Measurements from ENCODE around the gene ITGA1. TPM values are rescaled to one million over a fixed set of nuclear protein-coding genes. Genes with fewer than 3 reads are reported as not detected.

Gene ITGA1
- total and polyA plus RNA-seq, 2 of the 13 experiments (the other 11 are each of a cell fraction or from before 2014, with no cell fraction given): 23.1 to 28.6 TPM

- BruUV-seq (replicated peaks): no TSS peak
- Histone ChIP-seq H3K27ac (ENCODE audit: extremely low read length, insufficient read depth, low read length) (peak overlapping the region; percentile 29), H2AFZ (ENCODE audit: low read length) (no peak overlapping the region), H4K20me1 (ENCODE audit: insufficient read depth, low read length) (peaks cover 5% of the 10 kb centered on the region; the same call in 1 of the 2 replicates), H3K9me3 (ENCODE audit: low read length) (no peaks in the 10 kb centered on the region), H3K36me3 (replicated peaks in 1 of 2; ENCODE audit: control insufficient read depth in 1 of 2, insufficient read depth in 2 of 2, low read length in 2 of 2) (peaks cover 0 to 32% of the 10 kb centered on the region in 2 experiments; a peak in 3 of 5 replicates), H3K4me1 (ENCODE audit: insufficient read depth, low read length) (peaks cover 84% of the 10 kb centered on the region), H3K27me3 (ENCODE audit: control insufficient read depth in 1 of 2, insufficient read depth in 2 of 2, low read length in 2 of 2) (no peaks in the 10 kb centered on the region; a peak in 1 of 5 replicates), H3K4me3 (replicated peaks in 1 of 3; ENCODE audit: insufficient read depth in 1 of 3, low read depth in 2 of 3, low read length in 3 of 3) (peak overlapping the region in 2 of 3 experiments; percentile 17 to 25; a peak in 4 of 6 replicates), H3K4me2 (ENCODE audit: low read depth, low read length) (peak overlapping the region; percentile 80), H3K9ac (ENCODE audit: insufficient read depth, low read depth, low read length) (peak overlapping the region; percentile 25), H3K79me2 (ENCODE audit: insufficient read depth, low read length) (peaks cover 97% of the 10 kb centered on the region)
- intact Hi-C loops (cut with micrococcal nuclease; ENCODE audit: unreplicated experiment) (no loop called here), in situ Hi-C loops (cut with HindIII; ENCODE audit: extremely low pct_ligation_motif_present, low pct_unique_long_range_greater_than_20kb) (no loop called here)
- ChIA-PET CTCF (ENCODE audit: low intra/inter-chr PET ratio, low total read pairs) (no interaction called here), POLR2A (no interaction called here)
- FAIRE-seq (no peak), ATAC-seq (no peak), DNase-seq (ENCODE audit: low spot score) (no peak)
- WGBS (ENCODE audit: low lambda C conversion rate): 100% methylated on average over 1 of the region's 1 CpG
- TF ChIP-seq SALL1 (CRISPR knock-in tag; IDR thresholded peaks at IDR 0.05): no peak
- no peak for TF ChIP-seq AHR (CRISPR knock-in tag; IDR thresholded peaks at IDR 0.05)
- no peak for TF ChIP-seq KDM1A (CRISPR knock-in tag; IDR thresholded peaks at IDR 0.05)
- no peak for TF ChIP-seq ZNF256 (CRISPR knock-in tag; conservative IDR thresholded peaks at IDR 0.05)
- no peak for TF ChIP-seq CERS6 (CRISPR knock-in tag; IDR thresholded peaks at IDR 0.05)
- TF ChIP-seq ZNF549 (CRISPR knock-in tag; IDR thresholded peaks at IDR 0.05): no peak
- TF ChIP-seq ZNF12 (CRISPR knock-in tag; IDR thresholded peaks at IDR 0.05): no peak
- no peak for TF ChIP-seq ZNF646 (CRISPR knock-in tag; IDR thresholded peaks at IDR 0.05)
- no peak for TF ChIP-seq PRPF4 (IDR thresholded peaks at IDR 0.05; ENCODE audit: low read depth, low read length, poor library complexity, severe bottlenecking)
- TF ChIP-seq ZNF230 (CRISPR knock-in tag; IDR thresholded peaks at IDR 0.05): no peak
- TF ChIP-seq SATB2 (CRISPR knock-in tag; IDR thresholded peaks at IDR 0.05): no peak
- TF ChIP-seq HNRNPH1 (optimal IDR thresholded peaks at IDR 0.05; ENCODE audit: low read depth, low read length): no peak
- no peak for TF ChIP-seq MIER2 (CRISPR knock-in tag; IDR thresholded peaks at IDR 0.05)
- no peak for TF ChIP-seq REST (IDR thresholded peaks at IDR 0.05; ENCODE audit: borderline replicate concordance in 1 of 2, low read depth in 1 of 2, low read length in 2 of 2)
- no peak for TF ChIP-seq ZNF792 (CRISPR knock-in tag; IDR thresholded peaks at IDR 0.05)
Measured at GRCh38 chr5:52994266-52994665, 206.6 kb downstream of the ITGA1 start.

Data from HepG2 (cell line).